Astrocyte of the cerebellum (primary cell): ENCODE results near the gene PDS5B.

Source experiments
- DNase-seq: peaks from one replicate; pipeline ENCODE4 v3.0.0-alpha.2; 2011; ENCODE audit warnings: low read depth
- H3K4me3 ChIP-seq: 2 replicates; pipeline ENCODE4 v1.5.1; 2011; ENCODE audit warnings: mild to moderate bottlenecking, low read depth, low read length, moderate library complexity
- in situ Hi-C: cut with HindIII; loops from 2 replicates; pipeline ENCODE4 v1.10.0; 2017; ENCODE audit warnings: low sequenced_read_pairs
- TF ChIP-seq, protein P1 (sequence below): IDR thresholded peaks from 2 replicates; pipeline ENCODE4 v1.5.1; 2012; ENCODE audit warnings: low read length, low read depth, moderate library complexity, mild to moderate bottlenecking; ENCODE audit errors: missing control alignments

PDS5B gene

DNA sequence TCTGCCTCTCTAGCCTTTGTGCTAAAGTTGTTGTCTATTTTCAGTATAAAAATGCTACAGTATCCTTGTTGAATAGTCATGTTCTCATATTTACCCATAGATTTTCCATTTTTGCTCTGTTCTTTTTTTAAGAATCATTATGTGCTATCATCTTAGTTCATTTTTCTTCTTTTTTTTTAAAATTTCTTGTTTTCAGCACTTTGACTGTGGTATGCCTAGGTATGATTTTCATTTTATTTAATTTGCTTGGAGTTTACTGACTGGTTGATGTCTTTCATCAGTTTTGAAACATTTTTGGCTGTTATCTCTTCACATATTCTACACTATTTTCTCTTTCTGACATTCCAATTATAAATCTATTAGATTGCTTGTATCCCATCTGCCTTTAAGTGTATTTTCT is 192.9 kb downstream of the PDS5B start:
- H3K4me3 ChIP-seq, result no peak overlapping the region
- no peak for DNase-seq
- TF ChIP-seq, protein P1, sequence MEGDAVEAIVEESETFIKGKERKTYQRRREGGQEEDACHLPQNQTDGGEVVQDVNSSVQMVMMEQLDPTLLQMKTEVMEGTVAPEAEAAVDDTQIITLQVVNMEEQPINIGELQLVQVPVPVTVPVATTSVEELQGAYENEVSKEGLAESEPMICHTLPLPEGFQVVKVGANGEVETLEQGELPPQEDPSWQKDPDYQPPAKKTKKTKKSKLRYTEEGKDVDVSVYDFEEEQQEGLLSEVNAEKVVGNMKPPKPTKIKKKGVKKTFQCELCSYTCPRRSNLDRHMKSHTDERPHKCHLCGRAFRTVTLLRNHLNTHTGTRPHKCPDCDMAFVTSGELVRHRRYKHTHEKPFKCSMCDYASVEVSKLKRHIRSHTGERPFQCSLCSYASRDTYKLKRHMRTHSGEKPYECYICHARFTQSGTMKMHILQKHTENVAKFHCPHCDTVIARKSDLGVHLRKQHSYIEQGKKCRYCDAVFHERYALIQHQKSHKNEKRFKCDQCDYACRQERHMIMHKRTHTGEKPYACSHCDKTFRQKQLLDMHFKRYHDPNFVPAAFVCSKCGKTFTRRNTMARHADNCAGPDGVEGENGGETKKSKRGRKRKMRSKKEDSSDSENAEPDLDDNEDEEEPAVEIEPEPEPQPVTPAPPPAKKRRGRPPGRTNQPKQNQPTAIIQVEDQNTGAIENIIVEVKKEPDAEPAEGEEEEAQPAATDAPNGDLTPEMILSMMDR, result no peak
- in situ Hi-C loops, result no loop called here

DNA sequence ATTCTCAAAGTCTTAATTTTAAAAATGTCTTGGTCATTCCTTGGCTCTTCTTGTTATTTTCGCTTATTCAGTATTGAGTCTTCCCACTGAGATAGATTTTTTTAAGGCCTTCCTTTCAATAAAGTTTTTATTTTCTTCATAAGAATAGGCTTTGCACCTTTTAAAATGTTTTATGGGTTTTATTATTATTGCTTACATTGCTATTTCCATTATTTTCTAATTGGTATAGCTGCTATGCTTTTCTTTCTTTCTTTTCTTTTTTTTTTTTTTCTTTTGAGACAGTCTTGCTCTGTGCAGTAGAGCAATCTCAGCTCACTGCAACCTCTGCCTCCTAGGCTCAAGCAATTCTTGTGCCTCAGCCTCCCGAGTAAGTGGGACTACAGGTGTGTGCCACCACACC is 195.7 kb downstream of the PDS5B start:
- no peak overlapping the region for H3K4me3 ChIP-seq
- TF ChIP-seq, protein P1, result no peak
- in situ Hi-C loops, result no loop called here
- DNase-seq, result no peak

GRCh38 chr13:32783067-32783466 is 196.8 kb downstream of the PDS5B start:
- in situ Hi-C loops, result no loop called here
- no peak overlapping the region for H3K4me3 ChIP-seq
- DNase-seq, result no peak
- TF ChIP-seq, protein P1, result no peak

GRCh38 chr13:32790731-32791130 is 204.5 kb downstream of the PDS5B start:
- in situ Hi-C loops, result no loop called here
- DNase-seq, result no peak
- no peak overlapping the region for H3K4me3 ChIP-seq
- TF ChIP-seq, protein P1, result peak; percentile 26

DNA sequence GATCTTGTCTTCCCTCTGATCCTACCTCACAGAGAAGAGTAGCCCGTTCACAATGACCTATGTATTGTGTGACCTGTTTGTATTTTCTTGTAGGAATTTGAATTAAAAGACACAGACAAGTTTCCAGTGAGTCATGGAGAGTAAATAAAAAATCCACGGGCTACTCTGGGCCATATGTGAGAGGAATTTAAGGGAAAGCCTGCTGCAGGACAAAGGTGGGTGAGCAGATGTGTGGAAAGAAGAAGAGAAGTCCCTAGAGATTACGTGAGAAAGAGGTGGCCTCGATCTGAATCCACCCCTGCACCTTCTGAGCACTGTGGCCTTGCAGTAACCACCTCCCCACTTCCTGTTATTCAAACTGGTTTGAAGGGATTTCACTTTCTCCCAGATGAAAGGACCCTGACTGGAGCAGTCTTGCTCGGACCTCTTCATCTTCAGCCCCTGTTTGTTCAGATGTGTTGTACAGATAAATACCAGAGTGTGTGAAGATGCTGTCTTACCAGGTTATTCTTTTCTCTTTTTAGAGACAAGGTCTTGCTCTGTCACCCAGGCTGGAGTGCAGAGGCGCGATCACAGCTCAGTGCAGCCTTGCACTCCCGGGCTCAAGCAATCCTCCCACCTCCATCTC is 205.4 kb downstream of the PDS5B start:
- no peak for DNase-seq
- TF ChIP-seq, protein P1, result no peak
- in situ Hi-C loops, result no loop called here
- no peak overlapping the region for H3K4me3 ChIP-seq

DNA sequence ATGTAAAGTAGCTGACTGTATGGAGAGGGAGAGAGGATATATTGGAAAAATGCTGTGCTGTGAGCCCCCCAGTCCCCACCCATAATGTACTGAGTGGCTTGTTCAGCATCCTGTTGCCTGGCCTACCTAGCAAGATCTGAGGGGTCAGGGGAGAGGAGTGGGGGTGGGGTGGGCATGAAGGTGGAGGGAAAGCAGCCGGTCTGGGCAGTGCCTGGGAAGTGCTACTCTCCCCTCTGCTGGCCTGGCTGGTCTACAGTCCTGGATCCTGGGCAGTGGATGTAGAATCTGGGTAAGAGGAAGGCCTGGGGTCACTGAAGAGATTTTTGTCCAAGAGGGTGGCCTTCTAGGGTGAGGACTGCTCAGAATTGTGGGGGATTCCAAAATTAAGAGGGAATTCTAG is 210.5 kb downstream of the PDS5B start:
- H3K4me3 ChIP-seq, result no peak overlapping the region
- in situ Hi-C loops, result no loop called here

More for the DNA sequence above, 210.5 kb downstream of the PDS5B start:
- TF ChIP-seq, protein P1, result no peak
- DNase-seq, result no peak
